GM23338 (cell line): Measurements from ENCODE around the gene RTKN2. TPM values are rescaled to one million over a fixed set of nuclear protein-coding genes. Genes with fewer than 3 reads are reported as not detected.

Experiments used
- ATAC-seq: fragments of 200-7000 bp; cut with Tn5 transposase; 3 replicates; pipeline ENCODE4 v1.9.1; 2020
- DNase-seq: peaks from one replicate; pipeline ENCODE4 v3.0.0-alpha.2; 2015; ENCODE audit warnings: low spot score
- H2AFZ ChIP-seq: fragments of 200-600 bp; sonication (generic); 2 replicates; pipeline ENCODE4 v1.8.0; 2016; ENCODE audit warnings: antibody characterized with exemption, mild to moderate bottlenecking, moderate library complexity
- H3F3A ChIP-seq: fragments of 200-600 bp; sonication (generic); replicated peaks from 2 replicates; pipeline ENCODE4 v1.8.0; 2017; ENCODE audit warnings: antibody characterized with exemption, mixed run types, low read depth
- H3K27ac ChIP-seq: fragments of 200-600 bp; sonication (generic); 2 replicates; pipeline ENCODE4 v1.6.1; 2016; ENCODE audit warnings: low read depth
- H3K27me3 ChIP-seq: fragments of 200-600 bp; sonication (generic); 2 replicates; pipeline ENCODE4 v1.8.0; 2016; ENCODE audit warnings: mild to moderate bottlenecking, mixed run types, moderate library complexity; ENCODE audit not compliant: insufficient read depth
- H3K36me3 ChIP-seq: fragments of 200-600 bp; sonication (generic); 2 replicates; pipeline ENCODE4 v1.8.0; 2016; ENCODE audit warnings: mild to moderate bottlenecking; ENCODE audit not compliant: insufficient read depth
- H3K4me1 ChIP-seq: fragments of 200-600 bp; sonication (generic); 2 replicates; pipeline ENCODE4 v1.8.0; 2016; ENCODE audit warnings: mild to moderate bottlenecking, moderate library complexity; ENCODE audit not compliant: insufficient read depth
- H3K4me2 ChIP-seq: fragments of 200-600 bp; sonication (generic); 2 replicates; pipeline ENCODE4 v1.7.1; 2017; ENCODE audit warnings: mixed run types
- H3K4me3 ChIP-seq: fragments of 200-600 bp; sonication (generic); 2 replicates; pipeline ENCODE4 v1.6.1; 2016; ENCODE audit warnings: mixed run types
- H3K79me2 ChIP-seq: fragments of 200-600 bp; sonication (generic); replicated peaks from 2 replicates; pipeline ENCODE4 v1.8.0; 2017; ENCODE audit warnings: mild to moderate bottlenecking; ENCODE audit not compliant: insufficient read depth
- H3K9me2 ChIP-seq: fragments of 200-600 bp; sonication (generic); 2 replicates; pipeline ENCODE4 v1.8.0; 2017; ENCODE audit not compliant: insufficient read depth
- H4K20me1 ChIP-seq: fragments of 200-600 bp; sonication (generic); replicated peaks from 2 replicates; pipeline ENCODE4 v1.8.0; 2017; ENCODE audit warnings: mild to moderate bottlenecking; ENCODE audit not compliant: insufficient read depth
- H3K27ac Mint-ChIP-seq: 2 replicates; pipeline ENCODE4 v1.8.0; 2020; ENCODE audit warnings: inconsistent platforms, mild to moderate bottlenecking, moderate library complexity, mixed read lengths
- H3K27me3 Mint-ChIP-seq: 3 replicates; pipeline ENCODE4 v1.8.0; 2022; ENCODE audit warnings: low read depth, mild to moderate bottlenecking, moderate library complexity, mixed read lengths, inconsistent platforms; ENCODE audit not compliant: insufficient read depth, poor library complexity
- H3K36me3 Mint-ChIP-seq: 3 replicates; pipeline ENCODE4 v1.8.0; 2021; ENCODE audit warnings: low read depth, mild to moderate bottlenecking, inconsistent platforms, moderate library complexity, mixed read lengths
- H3K4me1 Mint-ChIP-seq: 3 replicates; pipeline ENCODE4 v1.8.0; 2020; ENCODE audit warnings: mild to moderate bottlenecking, inconsistent platforms, mixed read lengths
- H3K4me3 Mint-ChIP-seq: 3 replicates; pipeline ENCODE4 v1.8.0; 2021; ENCODE audit warnings: moderate library complexity, mild to moderate bottlenecking, inconsistent platforms, mixed read lengths
- H3K9me3 Mint-ChIP-seq: 3 replicates; pipeline ENCODE4 v1.8.0; 2020; ENCODE audit warnings: moderate library complexity, mild to moderate bottlenecking, inconsistent platforms, mixed read lengths
- CREB1 ChIP-seq: fragments of 250-450 bp; sonication (Bioruptor Pico); IDR thresholded peaks from 2 replicates; pipeline ENCODE4 v1.5.0; 2020; ENCODE audit warnings: low read depth, mild to moderate bottlenecking, moderate library complexity
- CTCF ChIP-seq, 2 experiments: fragments of 200-600 bp in 1 of 2; sonication (generic) in 1 of 2; conservative IDR thresholded peaks; 2 replicates each; pipeline versions ENCODE4 v1.5.1 to v1.6.1; 2016 to 2017; ENCODE audit warnings: antibody characterized with exemption in 2 of 2, low read depth in 2 of 2, mild to moderate bottlenecking in 2 of 2, moderate library complexity in 1 of 2
- EZH2phosphoT487 ChIP-seq: fragments of 200-600 bp; sonication (generic); IDR thresholded peaks from one replicate; pipeline ENCODE4 v1.8.1; 2018; ENCODE audit warnings: antibody characterized with exemption; ENCODE audit not compliant: unreplicated experiment
- JUNB ChIP-seq: IDR thresholded peaks from one replicate; pipeline ENCODE4 v1.6.1; 2016; ENCODE audit warnings: antibody characterized with exemption; ENCODE audit not compliant: unreplicated experiment
- POLR2AphosphoS5 ChIP-seq: IDR thresholded peaks from 2 replicates; pipeline ENCODE4 v1.6.1; 2016; ENCODE audit warnings: antibody characterized with exemption, low read depth
- REST ChIP-seq: IDR thresholded peaks from one replicate; pipeline ENCODE4 v1.6.1; 2018; ENCODE audit warnings: antibody characterized with exemption; ENCODE audit not compliant: unreplicated experiment
- STAT1 ChIP-seq: IDR thresholded peaks from one replicate; pipeline ENCODE4 v1.6.1; 2016; ENCODE audit warnings: antibody characterized with exemption; ENCODE audit not compliant: unreplicated experiment
- ZNF331 ChIP-seq: fragments of 250-450 bp; sonication (Bioruptor Pico); IDR thresholded peaks from 2 replicates; pipeline ENCODE4 v1.5.0; 2020; ENCODE audit warnings: low read depth, mild to moderate bottlenecking, moderate library complexity
- ZNF462 ChIP-seq: fragments of 250-450 bp; sonication (Bioruptor Pico); IDR thresholded peaks from 2 replicates; pipeline ENCODE4 v1.5.0; 2020; ENCODE audit warnings: mild to moderate bottlenecking, moderate library complexity
- polyA plus RNA-seq: library from polyadenylated mRNA; unstranded; fragments of >200 nt; fragmentation: Nextera tagmentation; extraction: Ambion mirVana; gene quantifications from 2 replicates; pipeline ENCODE4 v1.2.1, GENCODE V29; 2016
- total RNA-seq: library from RNA; depleted of rRNA; stranded (reverse); fragments of >200 nt; shearing (Covaris generic); gene quantifications from 2 replicates; pipeline ENCODE4 v1.2.3, GENCODE V29; 2014

The RTKN2 gene
- total and polyA plus RNA-seq, 2 experiments from 2014 or later: 15.3 to 23.6 TPM

GRCh38 chr10:62237506-62237905, 31.1 kb downstream of the RTKN2 start:
- H3K4me1 ChIP-seq: peaks cover 7% of the 10 kb centered on the region
- TF ChIP-seq CREB1 (CRISPR knock-in tag) (no peak), EZH2phosphoT487 (no peak), STAT1 (no peak), REST (no peak), POLR2AphosphoS5 (no peak)
- no peaks in the 10 kb centered on the region for H3K9me3 Mint-ChIP-seq

GRCh38 chr10:62234077-62234605, 34.5 kb downstream of the RTKN2 start:
- no peak overlapping the region for H3K4me3 ChIP-seq
- no peaks in the 10 kb centered on the region for H3K9me2 ChIP-seq
- no peaks in the 10 kb centered on the region for H3K36me3 ChIP-seq
- Mint-ChIP-seq H3K4me1 (peaks cover 13% of the 10 kb centered on the region), H3K36me3 (no peaks in the 10 kb centered on the region), H3K4me3 (no peak overlapping the region), H3K27ac (peak overlapping the region; percentile 56; the same call in 1 of the 2 replicates), H3K27me3 (no peaks in the 10 kb centered on the region), H3K9me3 (no peaks in the 10 kb centered on the region)
- no peaks in the 10 kb centered on the region for H3F3A ChIP-seq
- H3K79me2 ChIP-seq: no peaks in the 10 kb centered on the region
- H2AFZ ChIP-seq: no peak overlapping the region
- no peaks in the 10 kb centered on the region for H3K27me3 ChIP-seq
- peaks cover 7% of the 10 kb centered on the region for H3K4me1 ChIP-seq
- no peak overlapping the region for H3K4me2 ChIP-seq
- ATAC-seq (no peak), DNase-seq (no peak)
- H4K20me1 ChIP-seq: no peaks in the 10 kb centered on the region
- H3K27ac ChIP-seq: no peak overlapping the region
- TF ChIP-seq JUNB: no peak
- TF ChIP-seq CTCF (conservative IDR thresholded peaks at IDR 0.05; ENCODE audit: low read depth in 2 of 2): no peak
- TF ChIP-seq STAT1: no peak
- no peak for TF ChIP-seq CREB1 (CRISPR knock-in tag)
- TF ChIP-seq ZNF331 (CRISPR knock-in tag): no peak
- TF ChIP-seq POLR2AphosphoS5: no peak
- no peak for TF ChIP-seq ZNF462 (CRISPR knock-in tag)
- TF ChIP-seq EZH2phosphoT487: no peak

More at GRCh38 chr10:62237506-62237905, 31.1 kb downstream of the RTKN2 start:
- no peaks in the 10 kb centered on the region for H3K79me2 ChIP-seq
- Mint-ChIP-seq H3K27me3 (peaks cover 2% of the 10 kb centered on the region), H3K36me3 (no peaks in the 10 kb centered on the region), H3K4me3 (no peak overlapping the region), H3K4me1 (peaks cover 13% of the 10 kb centered on the region), H3K27ac (peak overlapping the region; percentile 59)
- H3K4me3 ChIP-seq: no peak overlapping the region
- H3K27me3 ChIP-seq: no peaks in the 10 kb centered on the region
- no peaks in the 10 kb centered on the region for H3K36me3 ChIP-seq
- H3K9me2 ChIP-seq: no peaks in the 10 kb centered on the region
- H3F3A ChIP-seq: no peaks in the 10 kb centered on the region
- ATAC-seq (no peak), DNase-seq (no peak)
- H4K20me1 ChIP-seq: no peaks in the 10 kb centered on the region
- H2AFZ ChIP-seq: no peak overlapping the region
- H3K27ac ChIP-seq: no peak overlapping the region
- peak overlapping the region; percentile 23; the same call in 1 of the 2 replicates for H3K4me2 ChIP-seq
